ENCODE measurements around the gene RHOD.

RHOD gene

DNA sequence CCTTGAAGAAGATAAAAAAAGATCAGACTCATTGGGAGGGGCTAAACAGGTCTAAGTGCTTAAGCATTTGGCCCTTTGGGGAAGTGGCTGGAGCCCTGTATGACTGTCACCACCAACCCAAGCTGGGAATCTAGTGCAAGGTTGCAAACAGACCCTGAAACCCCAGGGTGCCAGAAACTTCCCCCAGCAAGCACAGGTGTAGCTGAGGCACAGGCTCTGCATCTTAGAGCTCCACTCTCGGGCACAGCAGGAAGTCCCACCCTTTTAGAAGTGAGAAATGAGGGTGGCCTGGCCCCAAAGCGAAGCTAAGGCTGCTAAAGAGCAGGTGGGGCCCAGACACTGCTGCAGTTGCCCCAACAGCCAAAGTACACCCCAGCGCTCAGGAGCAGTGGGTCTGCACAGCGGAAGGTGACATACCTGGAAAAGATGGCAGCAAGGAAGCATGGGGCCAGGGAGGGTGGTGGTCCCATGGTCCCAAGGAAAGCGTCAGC lies 56.6 kb downstream of the RHOD start:
- TF ChIP-seq, protein P1, sequence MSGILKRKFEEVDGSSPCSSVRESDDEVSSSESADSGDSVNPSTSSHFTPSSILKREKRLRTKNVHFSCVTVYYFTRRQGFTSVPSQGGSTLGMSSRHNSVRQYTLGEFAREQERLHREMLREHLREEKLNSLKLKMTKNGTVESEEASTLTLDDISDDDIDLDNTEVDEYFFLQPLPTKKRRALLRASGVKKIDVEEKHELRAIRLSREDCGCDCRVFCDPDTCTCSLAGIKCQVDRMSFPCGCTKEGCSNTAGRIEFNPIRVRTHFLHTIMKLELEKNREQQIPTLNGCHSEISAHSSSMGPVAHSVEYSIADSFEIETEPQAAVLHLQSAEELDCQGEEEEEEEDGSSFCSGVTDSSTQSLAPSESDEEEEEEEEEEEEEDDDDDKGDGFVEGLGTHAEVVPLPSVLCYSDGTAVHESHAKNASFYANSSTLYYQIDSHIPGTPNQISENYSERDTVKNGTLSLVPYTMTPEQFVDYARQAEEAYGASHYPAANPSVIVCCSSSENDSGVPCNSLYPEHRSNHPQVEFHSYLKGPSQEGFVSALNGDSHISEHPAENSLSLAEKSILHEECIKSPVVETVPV (CRISPR knock-in tag; IDR thresholded peaks at IDR 0.05): no peak
- TF ChIP-seq ESRRG (CRISPR knock-in tag; IDR thresholded peaks at IDR 0.05): no peak
- TF ChIP-seq TCF4 (CRISPR knock-in tag; IDR thresholded peaks at IDR 0.05; ENCODE audit: borderline replicate concordance): no peak
- no peak for TF ChIP-seq ZFP30 (CRISPR knock-in tag; IDR thresholded peaks at IDR 0.05)
- TF ChIP-seq, protein P2, sequence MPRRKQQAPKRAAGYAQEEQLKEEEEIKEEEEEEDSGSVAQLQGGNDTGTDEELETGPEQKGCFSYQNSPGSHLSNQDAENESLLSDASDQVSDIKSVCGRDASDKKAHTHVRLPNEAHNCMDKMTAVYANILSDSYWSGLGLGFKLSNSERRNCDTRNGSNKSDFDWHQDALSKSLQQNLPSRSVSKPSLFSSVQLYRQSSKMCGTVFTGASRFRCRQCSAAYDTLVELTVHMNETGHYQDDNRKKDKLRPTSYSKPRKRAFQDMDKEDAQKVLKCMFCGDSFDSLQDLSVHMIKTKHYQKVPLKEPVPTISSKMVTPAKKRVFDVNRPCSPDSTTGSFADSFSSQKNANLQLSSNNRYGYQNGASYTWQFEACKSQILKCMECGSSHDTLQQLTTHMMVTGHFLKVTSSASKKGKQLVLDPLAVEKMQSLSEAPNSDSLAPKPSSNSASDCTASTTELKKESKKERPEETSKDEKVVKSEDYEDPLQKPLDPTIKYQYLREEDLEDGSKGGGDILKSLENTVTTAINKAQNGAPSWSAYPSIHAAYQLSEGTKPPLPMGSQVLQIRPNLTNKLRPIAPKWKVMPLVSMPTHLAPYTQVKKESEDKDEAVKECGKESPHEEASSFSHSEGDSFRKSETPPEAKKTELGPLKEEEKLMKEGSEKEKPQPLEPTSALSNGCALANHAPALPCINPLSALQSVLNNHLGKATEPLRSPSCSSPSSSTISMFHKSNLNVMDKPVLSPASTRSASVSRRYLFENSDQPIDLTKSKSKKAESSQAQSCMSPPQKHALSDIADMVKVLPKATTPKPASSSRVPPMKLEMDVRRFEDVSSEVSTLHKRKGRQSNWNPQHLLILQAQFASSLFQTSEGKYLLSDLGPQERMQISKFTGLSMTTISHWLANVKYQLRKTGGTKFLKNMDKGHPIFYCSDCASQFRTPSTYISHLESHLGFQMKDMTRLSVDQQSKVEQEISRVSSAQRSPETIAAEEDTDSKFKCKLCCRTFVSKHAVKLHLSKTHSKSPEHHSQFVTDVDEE (CRISPR knock-in tag; IDR thresholded peaks at IDR 0.05): no peak
- no peak for TF ChIP-seq ARNTL (CRISPR knock-in tag; IDR thresholded peaks at IDR 0.05; ENCODE audit: borderline replicate concordance, low read depth)
- no peak for TF ChIP-seq CSDC2 (CRISPR knock-in tag; IDR thresholded peaks at IDR 0.05)
- no peak for TF ChIP-seq OSR1 (CRISPR knock-in tag; IDR thresholded peaks at IDR 0.05)
- no peak for TF ChIP-seq PPARA (CRISPR knock-in tag; IDR thresholded peaks at IDR 0.05; ENCODE audit: borderline replicate concordance)
- no peak for TF ChIP-seq BACH2 (CRISPR knock-in tag; IDR thresholded peaks at IDR 0.05; ENCODE audit: borderline replicate concordance)
- TF ChIP-seq ZNF8 (CRISPR knock-in tag; IDR thresholded peaks at IDR 0.05): no peak
- TF ChIP-seq, protein P3, sequence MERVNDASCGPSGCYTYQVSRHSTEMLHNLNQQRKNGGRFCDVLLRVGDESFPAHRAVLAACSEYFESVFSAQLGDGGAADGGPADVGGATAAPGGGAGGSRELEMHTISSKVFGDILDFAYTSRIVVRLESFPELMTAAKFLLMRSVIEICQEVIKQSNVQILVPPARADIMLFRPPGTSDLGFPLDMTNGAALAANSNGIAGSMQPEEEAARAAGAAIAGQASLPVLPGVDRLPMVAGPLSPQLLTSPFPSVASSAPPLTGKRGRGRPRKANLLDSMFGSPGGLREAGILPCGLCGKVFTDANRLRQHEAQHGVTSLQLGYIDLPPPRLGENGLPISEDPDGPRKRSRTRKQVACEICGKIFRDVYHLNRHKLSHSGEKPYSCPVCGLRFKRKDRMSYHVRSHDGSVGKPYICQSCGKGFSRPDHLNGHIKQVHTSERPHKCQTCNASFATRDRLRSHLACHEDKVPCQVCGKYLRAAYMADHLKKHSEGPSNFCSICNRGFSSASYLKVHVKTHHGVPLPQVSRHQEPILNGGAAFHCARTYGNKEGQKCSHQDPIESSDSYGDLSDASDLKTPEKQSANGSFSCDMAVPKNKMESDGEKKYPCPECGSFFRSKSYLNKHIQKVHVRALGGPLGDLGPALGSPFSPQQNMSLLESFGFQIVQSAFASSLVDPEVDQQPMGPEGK (CRISPR knock-in tag; IDR thresholded peaks at IDR 0.05; ENCODE audit: borderline replicate concordance): no peak
- TF ChIP-seq, protein P4, sequence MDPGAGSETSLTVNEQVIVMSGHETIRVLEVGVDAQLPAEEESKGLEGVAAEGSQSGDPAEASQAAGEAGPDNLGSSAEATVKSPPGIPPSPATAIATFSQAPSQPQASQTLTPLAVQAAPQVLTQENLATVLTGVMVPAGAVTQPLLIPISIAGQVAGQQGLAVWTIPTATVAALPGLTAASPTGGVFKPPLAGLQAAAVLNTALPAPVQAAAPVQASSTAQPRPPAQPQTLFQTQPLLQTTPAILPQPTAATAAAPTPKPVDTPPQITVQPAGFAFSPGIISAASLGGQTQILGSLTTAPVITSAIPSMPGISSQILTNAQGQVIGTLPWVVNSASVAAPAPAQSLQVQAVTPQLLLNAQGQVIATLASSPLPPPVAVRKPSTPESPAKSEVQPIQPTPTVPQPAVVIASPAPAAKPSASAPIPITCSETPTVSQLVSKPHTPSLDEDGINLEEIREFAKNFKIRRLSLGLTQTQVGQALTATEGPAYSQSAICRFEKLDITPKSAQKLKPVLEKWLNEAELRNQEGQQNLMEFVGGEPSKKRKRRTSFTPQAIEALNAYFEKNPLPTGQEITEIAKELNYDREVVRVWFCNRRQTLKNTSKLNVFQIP (CRISPR knock-in tag; IDR thresholded peaks at IDR 0.05; ENCODE audit: borderline replicate concordance, low read depth): no peak
- no peak for TF ChIP-seq ZFP3 (CRISPR knock-in tag; IDR thresholded peaks at IDR 0.05)
- no peak for TF ChIP-seq ZNF70 (CRISPR knock-in tag; IDR thresholded peaks at IDR 0.05)
- no peak for ATAC-seq

DNA sequence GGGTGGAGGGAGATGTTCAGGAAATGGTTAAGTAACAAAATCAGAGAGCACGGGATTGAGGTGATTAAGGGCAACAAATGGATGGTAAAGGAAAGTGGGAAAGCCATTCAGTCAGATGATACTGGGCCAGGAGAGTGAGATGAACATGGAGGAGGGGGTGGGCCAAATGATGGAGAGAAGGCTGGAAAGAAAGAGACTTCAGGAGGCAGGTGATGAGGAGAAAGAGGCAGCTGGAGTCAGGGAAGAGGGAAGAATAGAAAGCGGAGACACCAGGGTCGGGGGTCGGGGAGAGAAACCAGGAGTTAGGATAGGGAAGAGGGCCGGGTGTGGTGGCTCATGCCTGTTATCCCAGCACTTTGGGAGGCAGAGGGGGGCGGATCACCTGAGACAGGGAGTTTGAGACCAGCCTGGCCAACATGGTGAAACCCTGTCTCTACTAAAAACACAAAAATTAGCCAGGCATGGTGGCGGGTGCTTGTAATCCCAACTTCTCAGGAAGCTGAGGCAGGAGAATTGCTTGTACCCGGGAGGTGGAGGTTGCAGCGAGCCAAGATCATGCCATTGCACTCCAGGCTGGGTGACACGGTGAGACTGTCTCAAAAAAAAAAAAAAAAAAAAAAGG lies 57.7 kb downstream of the RHOD start:
- no peak for ATAC-seq
- no peak for TF ChIP-seq TOX (CRISPR knock-in tag; IDR thresholded peaks at IDR 0.05; ENCODE audit: borderline replicate concordance)
- TF ChIP-seq ZFP30 (CRISPR knock-in tag; IDR thresholded peaks at IDR 0.05): no peak
- no peak for TF ChIP-seq ZNF565 (CRISPR knock-in tag; conservative IDR thresholded peaks at IDR 0.05; ENCODE audit: low read depth)
- TF ChIP-seq PPARA (CRISPR knock-in tag; IDR thresholded peaks at IDR 0.05; ENCODE audit: borderline replicate concordance): no peak
- TF ChIP-seq, protein P2 (CRISPR knock-in tag; IDR thresholded peaks at IDR 0.05): no peak
- no peak for TF ChIP-seq RARB (CRISPR knock-in tag; IDR thresholded peaks at IDR 0.05)
- TF ChIP-seq GLIS3 (CRISPR knock-in tag; IDR thresholded peaks at IDR 0.05): no peak
- no peak for TF ChIP-seq ZC3H10 (CRISPR knock-in tag; IDR thresholded peaks at IDR 0.05)
- TF ChIP-seq SNAI2 (CRISPR knock-in tag; IDR thresholded peaks at IDR 0.05): no peak
- TF ChIP-seq ZNF70 (CRISPR knock-in tag; IDR thresholded peaks at IDR 0.05): no peak
- TF ChIP-seq, protein P5, sequence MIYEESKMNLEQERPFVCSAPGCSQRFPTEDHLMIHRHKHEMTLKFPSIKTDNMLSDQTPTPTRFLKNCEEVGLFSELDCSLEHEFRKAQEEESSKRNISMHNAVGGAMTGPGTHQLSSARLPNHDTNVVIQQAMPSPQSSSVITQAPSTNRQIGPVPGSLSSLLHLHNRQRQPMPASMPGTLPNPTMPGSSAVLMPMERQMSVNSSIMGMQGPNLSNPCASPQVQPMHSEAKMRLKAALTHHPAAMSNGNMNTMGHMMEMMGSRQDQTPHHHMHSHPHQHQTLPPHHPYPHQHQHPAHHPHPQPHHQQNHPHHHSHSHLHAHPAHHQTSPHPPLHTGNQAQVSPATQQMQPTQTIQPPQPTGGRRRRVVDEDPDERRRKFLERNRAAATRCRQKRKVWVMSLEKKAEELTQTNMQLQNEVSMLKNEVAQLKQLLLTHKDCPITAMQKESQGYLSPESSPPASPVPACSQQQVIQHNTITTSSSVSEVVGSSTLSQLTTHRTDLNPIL (CRISPR knock-in tag; IDR thresholded peaks at IDR 0.05; ENCODE audit: low read depth): no peak
- no peak for TF ChIP-seq ARNTL (CRISPR knock-in tag; IDR thresholded peaks at IDR 0.05; ENCODE audit: borderline replicate concordance, low read depth)
- TF ChIP-seq ESRRG (CRISPR knock-in tag; IDR thresholded peaks at IDR 0.05): no peak
- TF ChIP-seq OSR1 (CRISPR knock-in tag; IDR thresholded peaks at IDR 0.05): no peak
- TF ChIP-seq CSDC2 (CRISPR knock-in tag; IDR thresholded peaks at IDR 0.05): no peak
- no peak for TF ChIP-seq BACH2 (CRISPR knock-in tag; IDR thresholded peaks at IDR 0.05; ENCODE audit: borderline replicate concordance)
- TF ChIP-seq ISL1 (CRISPR knock-in tag; IDR thresholded peaks at IDR 0.05): no peak

Measured in SK-N-SH treated with all-trans-retinoic acid at 6 μM for 48 hours (cell line).